KBM-7 (cell line): ENCODE results near the gene SNPH.

Experiments
- DNase-seq: peaks from one replicate; pipeline ENCODE4 v3.0.0-alpha.2; 2015
- in situ Hi-C: fragments of 300-500 bp; cut with MboI; formaldehyde crosslinking; loops from 2 replicates; pipeline ENCODE4 v1.14.3; 2020; ENCODE audit warnings: low sequenced_read_pairs, low pct_unique_long_range_greater_than_20kb, mixed read lengths

Gene SNPH

DNA sequence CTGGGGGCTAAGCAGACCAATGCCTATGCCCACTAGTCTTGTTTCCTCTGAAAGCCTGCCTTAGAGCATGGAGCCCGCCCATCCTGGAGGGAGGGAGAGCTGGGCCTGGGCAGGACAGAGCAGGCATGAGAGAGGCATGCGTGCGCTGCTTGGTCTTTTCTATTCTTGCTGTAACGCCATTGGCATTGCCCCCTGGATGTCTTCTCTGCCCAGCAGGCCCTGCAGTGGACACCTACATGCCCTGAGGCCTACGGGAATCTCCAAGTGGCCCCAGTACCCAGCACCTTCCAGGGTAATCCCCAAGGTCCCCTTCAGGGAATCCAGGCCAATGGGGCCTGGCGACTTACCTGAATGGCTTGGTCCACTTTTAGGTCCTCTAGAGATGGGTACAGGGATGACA, 53.9 kb downstream of the SNPH start:
- in situ Hi-C loops = no loop called here
- DNase-seq = no peak

GRCh38 chr20:1320902-1321653, 55.0 kb downstream of the SNPH start:
- DNase-seq = no peak
- in situ Hi-C loops = no loop called here

- DNase-seq = no peak
- in situ Hi-C loops = no loop called here
Measured at GRCh38 chr20:1321654-1321939, 55.5 kb downstream of the SNPH start.

GRCh38 chr20:1322511-1323245, 56.6 kb downstream of the SNPH start:
- no peak for DNase-seq
- in situ Hi-C loops = no loop called here

DNA sequence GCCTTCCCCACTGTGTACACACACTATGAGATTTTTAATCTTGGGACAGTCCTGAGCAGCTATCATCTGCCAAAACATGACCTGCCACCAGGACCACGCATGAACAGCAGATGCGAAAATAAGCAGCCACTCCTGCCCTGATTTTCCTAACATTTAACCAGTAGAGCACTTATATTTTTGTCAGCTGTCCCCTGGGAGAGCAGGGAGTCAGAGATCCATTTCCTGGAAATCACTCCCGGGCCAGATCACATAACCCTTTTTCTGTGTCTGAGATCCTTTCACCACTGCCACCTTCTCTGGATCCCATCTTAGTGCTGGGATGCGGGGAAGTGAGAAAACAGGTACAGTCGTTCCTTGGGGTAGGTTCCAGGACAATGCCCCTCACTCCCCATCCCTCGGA, 57.2 kb downstream of the SNPH start:
- in situ Hi-C loops = no loop called here
- no peak for DNase-seq

DNA sequence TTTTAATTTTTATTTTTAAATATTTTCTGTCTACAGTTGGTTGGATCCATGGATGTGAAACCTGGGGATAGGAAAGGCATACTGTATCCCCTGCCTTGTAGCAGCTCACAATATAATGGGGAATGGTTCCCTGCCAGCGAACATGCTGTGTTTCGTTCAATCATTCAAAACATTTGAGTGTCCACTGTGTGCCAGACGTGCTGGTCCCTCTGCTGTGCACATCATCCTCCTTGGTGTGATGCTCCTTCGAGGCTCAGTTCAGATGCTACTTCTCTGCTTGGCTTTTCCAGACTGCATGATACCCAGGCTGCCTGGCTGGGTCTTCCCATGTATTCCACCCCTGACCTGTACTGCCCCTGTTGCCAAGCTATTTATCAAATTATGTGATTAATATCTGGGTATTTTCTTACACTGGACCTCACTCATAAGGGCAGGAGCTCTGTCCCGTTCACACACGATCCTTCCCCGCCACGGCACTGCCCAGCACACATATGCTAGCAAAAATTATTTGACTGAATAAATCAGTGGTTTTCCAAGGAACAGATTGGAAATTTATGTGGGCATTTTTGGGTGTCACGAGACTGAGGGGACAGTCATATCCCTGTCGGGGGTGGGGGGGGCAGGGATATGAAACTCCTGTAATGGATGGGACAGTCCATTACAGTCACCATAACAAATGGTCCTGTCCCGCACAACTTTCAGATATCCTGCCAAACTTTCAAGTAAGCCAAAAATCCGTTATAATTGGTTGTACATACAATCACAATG, 57.9 kb downstream of the SNPH start:
- in situ Hi-C loops = no loop called here
- no peak for DNase-seq

GRCh38 chr20:1324598-1325172, 58.6 kb downstream of the SNPH start:
- no peak for DNase-seq
- in situ Hi-C loops = no loop called here

DNA sequence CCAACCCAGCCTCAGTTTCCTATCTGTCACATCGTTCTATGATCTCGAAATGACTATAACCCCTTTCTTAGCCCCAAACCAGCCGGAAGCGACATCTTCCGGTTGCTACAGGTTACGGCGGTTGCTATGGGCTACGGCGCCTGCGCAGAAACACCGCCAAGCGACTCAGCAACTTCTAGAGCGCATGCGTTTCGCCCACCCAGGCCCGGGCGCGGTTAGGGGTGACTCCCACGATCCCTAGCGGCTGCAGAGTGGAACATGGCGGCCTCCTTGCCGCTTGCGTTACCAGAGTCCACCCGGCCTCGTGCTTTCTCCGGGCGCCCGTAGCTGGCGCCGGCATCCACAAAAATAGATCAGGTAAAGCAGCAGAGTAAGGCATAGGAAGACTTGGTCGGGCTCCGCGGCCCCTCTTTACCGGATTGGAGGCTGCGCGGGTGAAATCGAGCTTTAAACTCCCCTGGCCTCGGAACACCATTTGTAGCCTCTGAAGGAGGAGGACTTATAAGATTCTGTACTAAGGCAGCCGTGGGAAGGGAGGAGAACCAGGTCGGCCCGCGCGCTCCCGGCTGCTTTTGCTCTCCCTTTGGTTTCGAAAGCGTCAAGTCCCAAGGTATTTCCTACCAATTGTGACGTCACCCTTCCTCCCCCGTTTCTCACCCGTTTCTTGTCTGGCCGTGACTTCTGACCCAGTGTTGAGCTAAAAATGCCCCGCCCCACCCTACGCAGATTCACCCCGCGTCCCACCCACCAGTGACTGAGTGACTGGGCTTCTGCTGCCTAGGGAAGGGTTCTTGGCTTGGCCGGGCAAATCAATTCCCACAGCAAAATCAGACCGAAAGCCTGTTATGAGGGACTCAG, 59.3 kb downstream of the SNPH start:
- in situ Hi-C loops = no loop called here
- DNase-seq = peak; percentile 94

DNA sequence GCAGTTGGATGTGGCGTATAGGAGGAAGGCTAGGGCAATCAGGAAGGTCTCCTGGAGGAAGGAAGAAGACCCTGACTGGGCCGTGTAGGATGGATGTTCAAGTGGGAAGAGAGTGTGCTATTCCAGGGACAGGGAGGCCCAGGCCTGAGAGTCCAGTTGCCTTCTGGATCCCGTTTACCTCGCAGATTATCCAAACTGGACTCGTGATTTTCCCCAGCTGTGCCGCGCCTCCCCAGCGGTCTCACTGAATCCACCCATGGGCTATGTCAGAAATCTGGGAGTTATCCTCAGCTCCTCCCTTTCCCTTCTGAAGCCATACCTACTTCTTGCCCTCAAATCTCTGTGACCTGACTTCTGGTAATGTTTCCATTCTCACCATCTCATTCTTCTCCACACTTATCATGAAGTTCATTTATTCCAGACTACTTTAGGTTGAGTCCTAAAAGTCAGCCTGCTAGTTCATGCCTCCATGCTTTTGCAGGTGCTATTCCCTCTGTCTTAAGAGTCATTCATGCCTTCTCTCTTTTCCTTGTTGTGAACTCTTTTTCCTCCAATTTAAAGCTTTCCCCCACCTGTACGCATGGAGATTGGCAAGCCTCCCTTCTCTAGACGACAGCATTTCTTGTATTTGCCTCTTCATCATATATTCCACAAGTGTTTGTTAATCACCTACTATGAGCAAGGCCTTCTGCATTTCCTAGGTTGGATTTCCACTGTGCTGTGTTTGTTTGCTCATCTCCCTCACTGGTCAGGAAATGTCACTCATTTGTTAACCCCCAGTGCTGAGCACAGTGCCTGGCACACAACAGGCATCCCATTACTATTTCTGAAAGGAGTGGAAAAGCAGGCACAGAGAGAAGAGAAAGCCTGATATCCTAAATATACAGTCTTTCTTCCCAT, 60.2 kb downstream of the SNPH start:
- DNase-seq = no peak
- in situ Hi-C loops = no loop called here

GRCh38 chr20:1327241-1327653, 61.2 kb downstream of the SNPH start:
- in situ Hi-C loops = no loop called here
- DNase-seq = peak; percentile 42

DNA sequence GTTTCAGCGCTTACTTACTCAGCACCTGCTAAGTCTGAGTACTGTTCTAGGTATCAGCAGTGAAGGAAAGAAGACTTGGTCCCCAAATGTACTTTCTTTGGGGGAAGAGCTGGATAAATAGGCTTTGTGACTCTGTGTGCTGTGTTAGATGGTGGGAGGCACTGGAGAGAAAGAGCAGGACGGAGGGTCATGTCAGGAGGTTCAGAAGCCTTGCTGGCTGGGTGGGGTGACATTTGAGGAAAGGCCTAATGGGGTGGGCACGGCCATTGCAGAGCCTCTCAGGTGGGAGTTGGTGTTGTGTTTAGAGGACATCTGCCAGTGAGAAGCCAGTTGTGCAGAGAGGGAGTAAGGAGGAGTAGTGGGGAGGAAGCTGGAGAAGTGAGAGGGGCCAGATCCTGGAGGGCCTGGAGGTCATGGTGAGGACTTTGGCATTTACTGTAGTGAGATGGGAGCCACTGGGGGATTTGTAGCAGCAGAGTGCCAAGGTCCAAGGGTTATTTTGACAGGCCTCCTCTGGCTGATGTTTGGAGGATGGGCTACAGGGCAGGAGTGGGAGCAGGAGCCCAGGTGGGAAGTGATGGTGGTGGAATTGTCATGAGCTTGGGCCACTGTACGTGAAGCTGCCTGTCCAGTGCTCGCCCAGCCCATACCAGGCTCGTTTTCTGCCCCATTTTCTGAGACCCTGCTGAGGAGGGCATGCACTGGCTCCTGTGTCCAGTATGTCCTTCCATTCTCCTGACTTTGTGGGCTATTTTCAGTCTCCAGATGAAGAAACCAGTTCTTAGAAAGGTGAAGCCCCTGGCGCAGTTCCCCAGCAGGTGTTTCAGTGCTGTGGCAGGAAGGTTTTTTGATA, 62.0 kb downstream of the SNPH start:
- no peak for DNase-seq
- in situ Hi-C loops = no loop called here

DNA sequence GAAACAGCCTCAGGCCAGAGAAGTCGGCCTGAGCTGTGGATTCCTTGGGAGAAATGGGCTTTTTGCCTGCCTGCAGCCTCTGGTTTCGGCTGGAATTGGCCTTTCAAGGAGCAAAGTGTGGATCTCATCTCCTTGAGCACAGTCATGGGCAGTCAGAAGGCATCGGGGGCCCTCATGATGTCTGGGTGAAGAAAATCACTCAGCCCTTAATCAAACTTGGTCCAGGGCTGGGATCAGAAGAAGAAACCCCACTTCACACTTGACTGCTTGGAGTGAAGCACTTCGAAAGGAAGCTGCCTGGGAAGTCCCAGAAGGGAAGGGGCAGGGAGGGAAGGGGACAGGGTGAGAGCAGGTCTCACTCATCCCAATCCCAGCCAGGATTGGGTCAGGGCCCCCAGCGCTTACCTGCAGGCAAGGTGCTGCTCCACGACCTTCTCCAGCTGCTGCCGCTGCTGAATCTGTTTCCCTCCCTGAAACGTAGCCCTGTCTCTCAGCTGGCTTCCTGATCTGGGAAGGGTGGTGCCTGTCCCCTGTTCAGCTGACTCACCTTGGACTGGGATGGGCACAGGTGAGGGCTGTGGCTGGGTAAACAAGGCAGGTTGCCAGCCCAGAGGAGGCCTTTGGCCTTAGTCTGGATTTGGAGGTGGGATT, 62.7 kb downstream of the SNPH start, which contains the start of gene SDCBP2:
Gene SDCBP2, minus strand, starts transcription at position 460 of the 651 bp plus-strand sequence. CDS start 8,723 bp downstream, outside the sequence.
- in situ Hi-C loops = no loop called here
- DNase-seq = no peak

DNA sequence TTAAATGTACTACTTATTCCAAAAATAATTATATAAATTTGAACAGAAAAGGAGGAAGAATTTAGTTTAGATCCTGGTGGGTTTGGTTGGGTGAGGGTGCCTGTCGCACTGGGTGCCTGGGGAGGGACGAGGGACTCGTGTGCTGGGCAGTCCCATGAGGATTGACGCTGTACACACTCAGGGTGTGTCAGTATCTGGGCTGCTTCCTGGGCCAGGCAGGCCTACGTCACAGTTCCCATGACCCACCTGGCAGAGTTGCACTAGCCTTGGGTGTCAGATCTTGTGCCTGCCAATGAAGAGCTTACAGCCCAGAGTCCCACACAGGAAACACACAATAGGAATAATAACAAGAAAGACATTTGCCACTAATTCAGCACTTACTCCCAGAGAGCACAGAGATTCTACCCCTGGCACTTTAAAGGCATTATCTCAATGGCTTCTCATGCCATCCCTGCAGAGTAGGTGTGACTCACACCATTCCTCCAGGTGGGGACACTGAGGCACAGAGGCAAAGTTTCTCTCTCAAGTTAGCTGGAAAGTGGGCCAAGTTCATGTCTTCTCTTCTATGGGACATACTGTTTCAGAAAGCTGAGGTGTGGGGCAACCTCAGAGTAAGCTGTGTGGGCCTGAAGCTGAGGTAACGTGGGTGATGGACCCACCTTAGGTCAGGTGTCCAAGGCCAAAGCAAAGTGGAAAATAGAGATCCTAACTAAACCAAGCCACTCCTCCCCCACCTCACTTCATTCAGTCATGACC, 64.2 kb downstream of the SNPH start:
- in situ Hi-C loops = no loop called here
- no peak for DNase-seq

GRCh38 chr20:1331101-1331500, 65.0 kb downstream of the SNPH start:
- in situ Hi-C loops = no loop called here
- no peak for DNase-seq

DNA sequence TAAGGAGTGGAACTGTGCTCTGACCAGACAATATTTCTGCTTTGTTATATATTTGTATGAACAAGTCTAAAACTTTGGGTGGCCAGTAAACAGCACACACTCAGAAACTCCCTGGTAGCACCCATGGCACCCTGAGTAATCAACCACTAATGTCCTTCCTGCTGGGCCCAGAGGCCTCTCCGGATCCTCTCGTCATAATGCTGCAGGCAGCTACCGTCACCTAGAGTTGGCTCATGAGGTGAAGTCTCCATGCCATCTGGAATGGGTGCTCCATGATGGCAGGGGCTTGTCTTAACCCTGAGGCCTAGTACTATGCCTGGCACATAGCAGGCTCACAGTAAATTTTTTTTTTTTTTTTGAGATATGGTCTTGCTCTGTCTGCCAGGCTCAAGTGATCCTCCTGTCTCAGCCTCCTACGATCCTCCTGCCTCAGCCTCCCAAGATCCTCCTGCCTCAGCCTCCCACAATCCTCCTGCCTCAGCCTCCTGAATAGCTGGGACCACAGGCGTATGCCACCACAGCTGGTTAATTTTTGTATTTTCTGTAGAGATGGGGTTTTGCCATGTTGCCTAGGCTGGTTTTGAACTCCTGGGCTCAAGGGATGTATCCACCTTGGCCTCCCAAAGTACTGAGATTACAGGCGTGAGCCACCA, 65.8 kb downstream of the SNPH start:
- no peak for DNase-seq
- in situ Hi-C loops = no loop called here
